Psoas muscle (tissue), 8 donors: ENCODE data around the gene ABRACL. TPM values are rescaled to one million over a fixed set of nuclear protein-coding genes. Genes with fewer than 3 reads are reported as not detected.
"Not testable (repeated sequence)": the region's sequence is repeated elsewhere in the genome, so short reads cannot be mapped to it uniquely, and the experiment has no call there.

Experiments used
- ATAC-seq, 4 donors: fragments of 200-7000 bp; cut with Tn5 transposase; one replicate each; pipeline ENCODE4 v1.9.1; 2020; ENCODE audit warnings: moderate library complexity in 3 of 4, mild to moderate bottlenecking in 2 of 4
- DNase-seq, 2 donors: peaks; one replicate each; pipeline ENCODE4 v3.0.0-alpha.2; 2020
- H3K27ac ChIP-seq: fragments of 200-600 bp; one replicate; pipeline ENCODE4 v1.8.0; 2022
- H3K27me3 ChIP-seq, 3 donors: fragments of 200-600 bp in 1 of 3; one replicate each; pipeline versions ENCODE4 v1.6.1 to v1.8.0; 2013 to 2022; ENCODE audit warnings: low read length in 2 of 3, mild to moderate bottlenecking in 2 of 3, moderate library complexity in 1 of 3; ENCODE audit not compliant: insufficient read depth in 3 of 3
- H3K36me3 ChIP-seq, 2 donors: fragments of 200-600 bp in 1 of 2; one replicate each; pipeline versions ENCODE4 v1.6.1 to v1.8.0; 2013 to 2022; ENCODE audit warnings: low read depth in 1 of 2, mild to moderate bottlenecking in 1 of 2, moderate library complexity in 1 of 2; ENCODE audit not compliant: insufficient read depth in 1 of 2
- H3K4me1 ChIP-seq: fragments of 200-600 bp; one replicate; pipeline ENCODE4 v1.8.0; 2022
- H3K4me3 ChIP-seq: fragments of 200-600 bp; one replicate; pipeline ENCODE4 v1.8.0; 2022; ENCODE audit warnings: mild to moderate bottlenecking
- H3K9me3 ChIP-seq: fragments of 200-600 bp; one replicate; pipeline ENCODE4 v1.8.0; 2022
- WGBS, 3 donors: extraction: QIAGEN DNeasy Blood & Tissue Kit; methylation state at CpG; one replicate each; pipeline versions ENCODE4 v1.1.6 to v1.1.7; 2013; 5-methylcytosine and 5-hydroxymethylcytosine counted together
- intact Hi-C, 2 donors: fragments of 100-400 bp; cut with DNase I; formaldehyde crosslinking; loops; one replicate each; pipeline versions ENCODE4 v1.11.0 to v1.14.2; 2022
- polyA plus RNA-seq, 3 donors: library from polyadenylated mRNA; stranded (reverse); fragments of 200-250 nt; gene quantifications; one replicate each; pipeline ENCODE4 v1.2.3, GENCODE V29; 2013
- total RNA-seq, 4 donors: library from RNA; stranded (reverse); fragmentation: NEBNext Ultra II Directional in 2 of 4; extraction: Animal tissue kit (Norgen Biotek cat#: 25700) in 2 of 4; gene quantifications; one replicate each; pipeline versions ENCODE4 v1.2.1 to v1.2.4, GENCODE V29; 2021 to 2023
- TF ChIP-seq, protein P1 (sequence below): fragments of 200-600 bp; IDR thresholded peaks from one replicate; pipeline ENCODE4 v1.8.0; 2022; ENCODE audit warnings: antibody characterized with exemption
- donor health status: healthy with polysubstance abuse.
- donor health status: DM: no; HTN: no; CAD: no; lungs with moderate emphysema.
- donor health status: Bipolar disorder and iron deficiency.
- donor health status: healthy.
- donor health status: DM: yes; HTN: yes; CAD: no.
- donor health status: DM: no; HTN: no; CAD: no.
- donor health status: DM: no; HTN: no; CAD: no.
- donor health status: DM: yes; HTN: yes; CAD: no.

The ABRACL gene
- total and polyA plus RNA-seq, 7 donors, result 0.92 to 6.3 (median 2.2) TPM

DNA sequence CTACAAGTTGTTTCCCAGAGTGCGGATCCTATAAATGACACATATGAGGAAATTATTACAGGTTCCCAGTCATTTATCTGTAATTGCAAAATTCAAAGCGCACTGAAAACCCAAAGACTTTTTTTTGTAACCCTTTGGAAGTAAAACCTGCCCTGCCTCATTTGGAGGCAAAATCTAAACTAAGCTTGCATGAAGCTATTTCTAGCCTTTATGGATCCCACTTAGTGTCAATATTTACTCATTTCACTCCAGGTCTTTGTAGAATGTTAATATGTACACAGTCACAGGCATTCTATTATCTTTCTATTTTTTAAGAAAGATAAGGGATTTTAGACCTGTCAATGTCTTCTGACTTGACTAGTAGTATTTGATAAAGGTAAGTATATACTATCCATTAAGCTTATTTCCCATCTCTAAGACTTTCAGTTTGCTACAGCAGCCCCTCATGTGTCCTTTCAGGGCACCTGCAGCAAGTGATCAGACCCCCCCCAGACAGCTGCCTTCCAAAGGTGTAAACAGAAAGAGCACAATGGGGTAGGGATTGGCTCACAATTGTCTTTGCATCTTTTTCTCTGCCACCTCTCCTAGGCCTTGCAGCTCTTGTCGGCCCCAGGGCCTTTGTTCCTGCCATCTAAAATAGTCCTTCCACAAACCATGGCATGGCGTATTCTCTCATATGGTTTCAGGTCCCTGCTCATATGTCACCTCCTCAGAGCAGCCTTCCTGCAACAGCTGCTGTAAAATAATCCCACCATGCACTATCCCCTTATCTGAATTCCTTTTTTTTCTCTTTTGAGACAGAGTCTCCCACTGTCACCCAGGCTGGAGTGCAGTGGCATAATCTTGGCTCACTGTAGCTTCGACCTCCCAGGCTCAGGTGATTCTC lies 39.2 kb upstream of the ABRACL start:
- no peaks in the 10 kb centered on the region for H3K27me3 ChIP-seq
- ATAC-seq (no peak), DNase-seq (no peak)
- no peaks in the 10 kb centered on the region for H3K9me3 ChIP-seq
- H3K4me1 ChIP-seq, result peaks cover 6% of the 10 kb centered on the region
- 96 to 99% (median 97%) methylated on average over 5 of the region's 5 CpGs for WGBS, 3 donors
- intact Hi-C loops, result loop anchor here (2.0 to 5.0 kb wide), 2 partner anchors 175 to 378 kb away; no protein-coding TSS in a partner anchor
- no peak overlapping the region for H3K4me3 ChIP-seq
- H3K27ac ChIP-seq, result no peak overlapping the region
- TF ChIP-seq, protein P1, sequence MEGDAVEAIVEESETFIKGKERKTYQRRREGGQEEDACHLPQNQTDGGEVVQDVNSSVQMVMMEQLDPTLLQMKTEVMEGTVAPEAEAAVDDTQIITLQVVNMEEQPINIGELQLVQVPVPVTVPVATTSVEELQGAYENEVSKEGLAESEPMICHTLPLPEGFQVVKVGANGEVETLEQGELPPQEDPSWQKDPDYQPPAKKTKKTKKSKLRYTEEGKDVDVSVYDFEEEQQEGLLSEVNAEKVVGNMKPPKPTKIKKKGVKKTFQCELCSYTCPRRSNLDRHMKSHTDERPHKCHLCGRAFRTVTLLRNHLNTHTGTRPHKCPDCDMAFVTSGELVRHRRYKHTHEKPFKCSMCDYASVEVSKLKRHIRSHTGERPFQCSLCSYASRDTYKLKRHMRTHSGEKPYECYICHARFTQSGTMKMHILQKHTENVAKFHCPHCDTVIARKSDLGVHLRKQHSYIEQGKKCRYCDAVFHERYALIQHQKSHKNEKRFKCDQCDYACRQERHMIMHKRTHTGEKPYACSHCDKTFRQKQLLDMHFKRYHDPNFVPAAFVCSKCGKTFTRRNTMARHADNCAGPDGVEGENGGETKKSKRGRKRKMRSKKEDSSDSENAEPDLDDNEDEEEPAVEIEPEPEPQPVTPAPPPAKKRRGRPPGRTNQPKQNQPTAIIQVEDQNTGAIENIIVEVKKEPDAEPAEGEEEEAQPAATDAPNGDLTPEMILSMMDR, result no peak
- no peaks in the 10 kb centered on the region for H3K36me3 ChIP-seq

DNA sequence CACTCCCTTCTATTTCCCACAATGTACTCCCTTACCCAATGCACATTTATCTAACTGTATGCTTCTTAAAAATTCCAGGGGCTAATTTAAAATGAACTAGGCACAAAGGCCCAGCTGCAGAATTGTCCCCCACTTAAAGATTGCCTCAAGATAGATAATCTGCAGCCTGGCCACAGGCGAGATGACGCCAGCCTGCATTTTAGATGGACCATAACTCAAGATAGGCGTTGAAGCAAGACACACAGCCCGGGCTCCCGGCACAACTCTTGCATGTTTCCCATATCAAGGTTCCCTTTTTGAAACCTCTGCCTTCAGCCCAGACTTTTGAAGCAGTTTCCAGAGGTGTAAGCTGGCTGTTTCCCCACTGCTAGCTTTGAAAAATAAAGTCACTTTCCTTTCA lies 37.3 kb upstream of the ABRACL start:
- Histone ChIP-seq H3K36me3 (no peaks in the 10 kb centered on the region), H3K4me3 (no peak overlapping the region), H3K27me3 (no peaks in the 10 kb centered on the region), H3K4me1 (peaks cover 6% of the 10 kb centered on the region), H3K9me3 (no peaks in the 10 kb centered on the region), H3K27ac (no peak overlapping the region)
- ATAC-seq (no peak), DNase-seq (no peak)
- WGBS, 3 donors, result 68 to 74% (median 71%) methylated on average over 5 of the region's 5 CpGs
- intact Hi-C loops, result no loop called here
- TF ChIP-seq, protein P1, result no peak

DNA sequence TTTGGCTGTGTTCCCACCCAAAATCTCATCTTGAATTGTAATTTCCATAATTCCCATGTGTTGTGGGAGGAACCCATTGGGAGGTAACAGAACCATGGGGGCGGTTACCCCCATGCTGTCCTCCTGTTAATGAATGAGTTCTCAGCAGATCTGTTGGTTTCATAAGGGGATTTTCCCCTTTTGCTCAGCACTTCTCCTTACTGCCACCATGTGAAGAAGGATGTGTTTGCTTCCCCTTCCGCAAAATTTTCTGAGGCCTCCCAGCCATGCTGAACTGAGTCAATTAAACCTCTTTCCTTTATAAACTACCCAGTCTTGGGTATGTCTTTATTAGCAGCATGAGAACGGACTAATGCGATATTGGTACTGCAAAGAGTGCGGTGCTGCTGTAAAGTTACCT lies 35.6 kb upstream of the ABRACL start:
- intact Hi-C loops, H3K4me1 ChIP-seq, H3K27me3 ChIP-seq, H3K9me3 ChIP-seq, ATAC-seq, H3K4me3 ChIP-seq, DNase-seq, H3K36me3 ChIP-seq, H3K27ac ChIP-seq: not testable (repeated sequence)
- 91 to 92% (median 91%) methylated on average over 5 of the region's 5 CpGs for WGBS, 3 donors

DNA sequence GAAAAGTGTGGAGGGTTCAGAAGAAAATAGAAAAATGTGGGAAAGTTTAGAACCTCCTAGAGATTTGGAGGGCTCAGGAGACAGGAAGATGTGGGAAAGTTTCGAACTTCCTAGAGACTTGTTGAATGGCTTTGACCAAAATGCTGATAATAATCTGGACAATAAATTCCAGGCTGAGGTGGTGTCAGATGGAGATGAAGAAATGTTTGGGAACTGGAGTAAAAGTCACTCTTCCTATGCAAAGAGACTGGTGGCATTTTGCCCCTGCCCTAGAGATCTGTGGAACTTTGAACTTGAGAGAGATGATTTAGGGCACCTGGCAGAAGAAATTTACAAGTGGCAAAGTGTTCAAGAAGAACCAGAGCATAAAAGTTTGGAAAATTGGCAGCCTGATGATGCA lies 35.1 kb upstream of the ABRACL start:
- intact Hi-C loops, H3K27me3 ChIP-seq: not testable (repeated sequence)
- 84 to 91% (median 87%) methylated on average over 1 of the region's 1 CpG for WGBS, 3 donors

DNA sequence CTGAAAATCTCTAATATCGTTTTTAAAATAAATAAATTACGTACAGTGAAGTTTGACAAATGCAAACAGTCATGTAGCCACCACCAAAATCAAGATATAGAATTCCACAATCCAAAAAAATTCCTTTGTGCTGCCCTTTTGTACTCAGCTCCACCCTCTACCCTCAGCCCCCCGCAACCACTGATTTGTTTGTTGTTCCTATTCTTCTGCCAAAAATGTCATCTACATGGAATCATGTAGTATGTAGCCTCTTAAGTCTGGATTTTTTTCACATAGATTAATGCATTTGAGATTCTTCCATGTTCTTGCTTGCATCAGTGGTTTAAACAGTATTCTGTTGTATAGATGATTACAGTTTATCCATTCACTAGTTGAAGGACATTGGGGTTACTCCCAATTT lies 32.0 kb upstream of the ABRACL start:
- intact Hi-C loops, result no loop called here
- Histone ChIP-seq H3K4me1 (no peaks in the 10 kb centered on the region), H3K9me3 (no peaks in the 10 kb centered on the region), H3K27me3 (no peaks in the 10 kb centered on the region), H3K27ac (no peak overlapping the region), H3K36me3 (no peaks in the 10 kb centered on the region), H3K4me3 (no peak overlapping the region)
- WGBS, 3 donors, result 85 to 90% (median 85%) methylated on average over 3 of the region's 3 CpGs
- ATAC-seq, result no peak
- DNase-seq, result no peak
- TF ChIP-seq, protein P1, result no peak

More for the DNA sequence above, 35.1 kb upstream of the ABRACL start:
- H3K27ac ChIP-seq, ATAC-seq, H3K9me3 ChIP-seq, DNase-seq, H3K4me1 ChIP-seq, H3K36me3 ChIP-seq, H3K4me3 ChIP-seq: not testable (repeated sequence)
